GM23338 (cell line): ENCODE results near the gene KRTAP12-1. TPM values are rescaled to one million over a fixed set of nuclear protein-coding genes. Genes with fewer than 3 reads are reported as not detected.

Source experiments
- ATAC-seq: fragments of 200-7000 bp; cut with Tn5 transposase; 3 replicates; pipeline ENCODE4 v1.9.1; 2020
- DNase-seq: peaks from one replicate; pipeline ENCODE4 v3.0.0-alpha.2; 2015; ENCODE audit warnings: low spot score
- H2AFZ ChIP-seq: fragments of 200-600 bp; sonication (generic); 2 replicates; pipeline ENCODE4 v1.8.0; 2016; ENCODE audit warnings: antibody characterized with exemption, mild to moderate bottlenecking, moderate library complexity
- H3F3A ChIP-seq: fragments of 200-600 bp; sonication (generic); replicated peaks from 2 replicates; pipeline ENCODE4 v1.8.0; 2017; ENCODE audit warnings: antibody characterized with exemption, mixed run types, low read depth
- H3K27ac ChIP-seq: fragments of 200-600 bp; sonication (generic); 2 replicates; pipeline ENCODE4 v1.6.1; 2016; ENCODE audit warnings: low read depth
- H3K27me3 ChIP-seq: fragments of 200-600 bp; sonication (generic); 2 replicates; pipeline ENCODE4 v1.8.0; 2016; ENCODE audit warnings: mild to moderate bottlenecking, mixed run types, moderate library complexity; ENCODE audit not compliant: insufficient read depth
- H3K36me3 ChIP-seq: fragments of 200-600 bp; sonication (generic); 2 replicates; pipeline ENCODE4 v1.8.0; 2016; ENCODE audit warnings: mild to moderate bottlenecking; ENCODE audit not compliant: insufficient read depth
- H3K4me1 ChIP-seq: fragments of 200-600 bp; sonication (generic); 2 replicates; pipeline ENCODE4 v1.8.0; 2016; ENCODE audit warnings: mild to moderate bottlenecking, moderate library complexity; ENCODE audit not compliant: insufficient read depth
- H3K4me2 ChIP-seq: fragments of 200-600 bp; sonication (generic); 2 replicates; pipeline ENCODE4 v1.7.1; 2017; ENCODE audit warnings: mixed run types
- H3K4me3 ChIP-seq: fragments of 200-600 bp; sonication (generic); 2 replicates; pipeline ENCODE4 v1.6.1; 2016; ENCODE audit warnings: mixed run types
- H3K79me2 ChIP-seq: fragments of 200-600 bp; sonication (generic); replicated peaks from 2 replicates; pipeline ENCODE4 v1.8.0; 2017; ENCODE audit warnings: mild to moderate bottlenecking; ENCODE audit not compliant: insufficient read depth
- H3K9me2 ChIP-seq: fragments of 200-600 bp; sonication (generic); 2 replicates; pipeline ENCODE4 v1.8.0; 2017; ENCODE audit not compliant: insufficient read depth
- H4K20me1 ChIP-seq: fragments of 200-600 bp; sonication (generic); replicated peaks from 2 replicates; pipeline ENCODE4 v1.8.0; 2017; ENCODE audit warnings: mild to moderate bottlenecking; ENCODE audit not compliant: insufficient read depth
- H3K27ac Mint-ChIP-seq: 2 replicates; pipeline ENCODE4 v1.8.0; 2020; ENCODE audit warnings: inconsistent platforms, mild to moderate bottlenecking, moderate library complexity, mixed read lengths
- H3K27me3 Mint-ChIP-seq: 3 replicates; pipeline ENCODE4 v1.8.0; 2022; ENCODE audit warnings: low read depth, mild to moderate bottlenecking, moderate library complexity, mixed read lengths, inconsistent platforms; ENCODE audit not compliant: insufficient read depth, poor library complexity
- H3K36me3 Mint-ChIP-seq: 3 replicates; pipeline ENCODE4 v1.8.0; 2021; ENCODE audit warnings: low read depth, mild to moderate bottlenecking, inconsistent platforms, moderate library complexity, mixed read lengths
- H3K4me1 Mint-ChIP-seq: 3 replicates; pipeline ENCODE4 v1.8.0; 2020; ENCODE audit warnings: mild to moderate bottlenecking, inconsistent platforms, mixed read lengths
- H3K4me3 Mint-ChIP-seq: 3 replicates; pipeline ENCODE4 v1.8.0; 2021; ENCODE audit warnings: moderate library complexity, mild to moderate bottlenecking, inconsistent platforms, mixed read lengths
- H3K9me3 Mint-ChIP-seq: 3 replicates; pipeline ENCODE4 v1.8.0; 2020; ENCODE audit warnings: moderate library complexity, mild to moderate bottlenecking, inconsistent platforms, mixed read lengths
- CREB1 ChIP-seq: fragments of 250-450 bp; sonication (Bioruptor Pico); IDR thresholded peaks from 2 replicates; pipeline ENCODE4 v1.5.0; 2020; ENCODE audit warnings: low read depth, mild to moderate bottlenecking, moderate library complexity
- EZH2 ChIP-seq: fragments of 200-600 bp; sonication (generic); IDR thresholded peaks from one replicate; pipeline ENCODE4 v1.8.0; 2017; ENCODE audit warnings: antibody characterized with exemption, mild to moderate bottlenecking, low read depth; ENCODE audit not compliant: unreplicated experiment
- EZH2phosphoT487 ChIP-seq: fragments of 200-600 bp; sonication (generic); IDR thresholded peaks from one replicate; pipeline ENCODE4 v1.8.1; 2018; ENCODE audit warnings: antibody characterized with exemption; ENCODE audit not compliant: unreplicated experiment
- JUNB ChIP-seq: IDR thresholded peaks from one replicate; pipeline ENCODE4 v1.6.1; 2016; ENCODE audit warnings: antibody characterized with exemption; ENCODE audit not compliant: unreplicated experiment
- NANOG ChIP-seq: IDR thresholded peaks from 2 replicates; pipeline ENCODE4 v1.6.1; 2016; ENCODE audit warnings: antibody characterized with exemption, borderline replicate concordance
- POLR2AphosphoS5 ChIP-seq: IDR thresholded peaks from 2 replicates; pipeline ENCODE4 v1.6.1; 2016; ENCODE audit warnings: antibody characterized with exemption, low read depth
- STAT1 ChIP-seq: IDR thresholded peaks from one replicate; pipeline ENCODE4 v1.6.1; 2016; ENCODE audit warnings: antibody characterized with exemption; ENCODE audit not compliant: unreplicated experiment
- ZNF114 ChIP-seq: fragments of 250-450 bp; sonication (Bioruptor Pico); IDR thresholded peaks from 2 replicates; pipeline ENCODE4 v1.5.0; 2020; ENCODE audit warnings: mild to moderate bottlenecking, moderate library complexity
- ZNF331 ChIP-seq: fragments of 250-450 bp; sonication (Bioruptor Pico); IDR thresholded peaks from 2 replicates; pipeline ENCODE4 v1.5.0; 2020; ENCODE audit warnings: low read depth, mild to moderate bottlenecking, moderate library complexity
- polyA plus RNA-seq: library from polyadenylated mRNA; unstranded; fragments of >200 nt; fragmentation: Nextera tagmentation; extraction: Ambion mirVana; gene quantifications from 2 replicates; pipeline ENCODE4 v1.2.1, GENCODE V29; 2016
- total RNA-seq: library from RNA; depleted of rRNA; stranded (reverse); fragments of >200 nt; shearing (Covaris generic); gene quantifications from 2 replicates; pipeline ENCODE4 v1.2.3, GENCODE V29; 2014
- TF ChIP-seq, protein P1 (sequence below): IDR thresholded peaks from one replicate; pipeline ENCODE4 v1.6.1; 2018; ENCODE audit warnings: antibody characterized with exemption; ENCODE audit not compliant: unreplicated experiment
- TF ChIP-seq, protein P2 (sequence below): IDR thresholded peaks from 2 replicates; pipeline ENCODE4 v1.6.1; 2016; ENCODE audit warnings: antibody characterized with exemption
- TF ChIP-seq, protein P3 (sequence below), 2 experiments: fragments of 200-600 bp in 1 of 2; sonication (generic) in 1 of 2; conservative IDR thresholded peaks; 2 replicates each; pipeline versions ENCODE4 v1.5.1 to v1.6.1; 2016 to 2017; ENCODE audit warnings: antibody characterized with exemption in 2 of 2, low read depth in 2 of 2, mild to moderate bottlenecking in 2 of 2, moderate library complexity in 1 of 2
- TF ChIP-seq, protein P4 (sequence below): fragments of 250-450 bp; sonication (Bioruptor Pico); IDR thresholded peaks from 2 replicates; pipeline ENCODE4 v1.5.0; 2020; ENCODE audit warnings: mild to moderate bottlenecking, moderate library complexity

The KRTAP12-1 gene
- total and polyA plus RNA-seq, 2 experiments from 2014 or later: not detected

DNA sequence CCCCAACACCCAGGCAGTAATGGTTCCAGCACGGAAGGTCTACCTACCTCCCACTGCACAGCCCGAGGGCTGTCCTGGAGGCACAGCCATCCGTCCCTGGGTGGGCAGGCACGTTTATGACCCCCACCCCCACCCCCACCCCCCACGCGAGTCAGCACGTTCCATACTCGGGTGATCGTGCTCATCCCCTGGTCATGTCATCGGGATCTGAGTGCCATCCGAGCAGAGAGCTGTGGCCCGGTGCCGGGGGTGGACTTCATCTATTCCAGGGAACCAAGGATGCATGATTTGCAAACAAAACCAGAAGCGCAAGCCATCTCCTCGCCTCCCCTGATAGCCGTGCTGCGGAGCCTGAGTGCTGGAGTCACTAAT is 28.3 kb upstream of the KRTAP12-1 start:
- Histone ChIP-seq H4K20me1 (no peaks in the 10 kb centered on the region), H3K9me2 (no peaks in the 10 kb centered on the region), H3F3A (peaks cover 29% of the 10 kb centered on the region), H3K27me3 (peaks cover 94% of the 10 kb centered on the region), H2AFZ (no peak overlapping the region), H3K4me3 (peak overlapping the region; percentile 71), H3K36me3 (no peaks in the 10 kb centered on the region), H3K79me2 (no peaks in the 10 kb centered on the region), H3K4me2 (peak overlapping the region; percentile 95), H3K4me1 (peaks cover 57% of the 10 kb centered on the region), H3K27ac (no peak overlapping the region)
- peak; percentile 40 for DNase-seq
- H3K27ac Mint-ChIP-seq: no peak overlapping the region
- ATAC-seq: no peak
- no peaks in the 10 kb centered on the region for H3K36me3 Mint-ChIP-seq
- no peaks in the 10 kb centered on the region for H3K9me3 Mint-ChIP-seq
- H3K27me3 Mint-ChIP-seq: peaks cover 87% of the 10 kb centered on the region
- peak overlapping the region; percentile 78 for H3K4me3 Mint-ChIP-seq
- TF ChIP-seq JUNB (no peak), STAT1 (no peak), ZNF331 (CRISPR knock-in tag) (no peak), NANOG (no peak), EZH2phosphoT487 (no peak), CREB1 (CRISPR knock-in tag) (no peak), EZH2 (no peak), ZNF114 (CRISPR knock-in tag) (no peak), POLR2AphosphoS5 (no peak)
- TF ChIP-seq, protein P1, sequence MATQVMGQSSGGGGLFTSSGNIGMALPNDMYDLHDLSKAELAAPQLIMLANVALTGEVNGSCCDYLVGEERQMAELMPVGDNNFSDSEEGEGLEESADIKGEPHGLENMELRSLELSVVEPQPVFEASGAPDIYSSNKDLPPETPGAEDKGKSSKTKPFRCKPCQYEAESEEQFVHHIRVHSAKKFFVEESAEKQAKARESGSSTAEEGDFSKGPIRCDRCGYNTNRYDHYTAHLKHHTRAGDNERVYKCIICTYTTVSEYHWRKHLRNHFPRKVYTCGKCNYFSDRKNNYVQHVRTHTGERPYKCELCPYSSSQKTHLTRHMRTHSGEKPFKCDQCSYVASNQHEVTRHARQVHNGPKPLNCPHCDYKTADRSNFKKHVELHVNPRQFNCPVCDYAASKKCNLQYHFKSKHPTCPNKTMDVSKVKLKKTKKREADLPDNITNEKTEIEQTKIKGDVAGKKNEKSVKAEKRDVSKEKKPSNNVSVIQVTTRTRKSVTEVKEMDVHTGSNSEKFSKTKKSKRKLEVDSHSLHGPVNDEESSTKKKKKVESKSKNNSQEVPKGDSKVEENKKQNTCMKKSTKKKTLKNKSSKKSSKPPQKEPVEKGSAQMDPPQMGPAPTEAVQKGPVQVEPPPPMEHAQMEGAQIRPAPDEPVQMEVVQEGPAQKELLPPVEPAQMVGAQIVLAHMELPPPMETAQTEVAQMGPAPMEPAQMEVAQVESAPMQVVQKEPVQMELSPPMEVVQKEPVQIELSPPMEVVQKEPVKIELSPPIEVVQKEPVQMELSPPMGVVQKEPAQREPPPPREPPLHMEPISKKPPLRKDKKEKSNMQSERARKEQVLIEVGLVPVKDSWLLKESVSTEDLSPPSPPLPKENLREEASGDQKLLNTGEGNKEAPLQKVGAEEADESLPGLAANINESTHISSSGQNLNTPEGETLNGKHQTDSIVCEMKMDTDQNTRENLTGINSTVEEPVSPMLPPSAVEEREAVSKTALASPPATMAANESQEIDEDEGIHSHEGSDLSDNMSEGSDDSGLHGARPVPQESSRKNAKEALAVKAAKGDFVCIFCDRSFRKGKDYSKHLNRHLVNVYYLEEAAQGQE: no peak
- TF ChIP-seq, protein P2, sequence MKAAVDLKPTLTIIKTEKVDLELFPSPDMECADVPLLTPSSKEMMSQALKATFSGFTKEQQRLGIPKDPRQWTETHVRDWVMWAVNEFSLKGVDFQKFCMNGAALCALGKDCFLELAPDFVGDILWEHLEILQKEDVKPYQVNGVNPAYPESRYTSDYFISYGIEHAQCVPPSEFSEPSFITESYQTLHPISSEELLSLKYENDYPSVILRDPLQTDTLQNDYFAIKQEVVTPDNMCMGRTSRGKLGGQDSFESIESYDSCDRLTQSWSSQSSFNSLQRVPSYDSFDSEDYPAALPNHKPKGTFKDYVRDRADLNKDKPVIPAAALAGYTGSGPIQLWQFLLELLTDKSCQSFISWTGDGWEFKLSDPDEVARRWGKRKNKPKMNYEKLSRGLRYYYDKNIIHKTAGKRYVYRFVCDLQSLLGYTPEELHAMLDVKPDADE: no peak
- TF ChIP-seq, protein P3, sequence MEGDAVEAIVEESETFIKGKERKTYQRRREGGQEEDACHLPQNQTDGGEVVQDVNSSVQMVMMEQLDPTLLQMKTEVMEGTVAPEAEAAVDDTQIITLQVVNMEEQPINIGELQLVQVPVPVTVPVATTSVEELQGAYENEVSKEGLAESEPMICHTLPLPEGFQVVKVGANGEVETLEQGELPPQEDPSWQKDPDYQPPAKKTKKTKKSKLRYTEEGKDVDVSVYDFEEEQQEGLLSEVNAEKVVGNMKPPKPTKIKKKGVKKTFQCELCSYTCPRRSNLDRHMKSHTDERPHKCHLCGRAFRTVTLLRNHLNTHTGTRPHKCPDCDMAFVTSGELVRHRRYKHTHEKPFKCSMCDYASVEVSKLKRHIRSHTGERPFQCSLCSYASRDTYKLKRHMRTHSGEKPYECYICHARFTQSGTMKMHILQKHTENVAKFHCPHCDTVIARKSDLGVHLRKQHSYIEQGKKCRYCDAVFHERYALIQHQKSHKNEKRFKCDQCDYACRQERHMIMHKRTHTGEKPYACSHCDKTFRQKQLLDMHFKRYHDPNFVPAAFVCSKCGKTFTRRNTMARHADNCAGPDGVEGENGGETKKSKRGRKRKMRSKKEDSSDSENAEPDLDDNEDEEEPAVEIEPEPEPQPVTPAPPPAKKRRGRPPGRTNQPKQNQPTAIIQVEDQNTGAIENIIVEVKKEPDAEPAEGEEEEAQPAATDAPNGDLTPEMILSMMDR (conservative IDR thresholded peaks at IDR 0.05; ENCODE audit: low read depth in 2 of 2): no peak
- TF ChIP-seq, protein P4, sequence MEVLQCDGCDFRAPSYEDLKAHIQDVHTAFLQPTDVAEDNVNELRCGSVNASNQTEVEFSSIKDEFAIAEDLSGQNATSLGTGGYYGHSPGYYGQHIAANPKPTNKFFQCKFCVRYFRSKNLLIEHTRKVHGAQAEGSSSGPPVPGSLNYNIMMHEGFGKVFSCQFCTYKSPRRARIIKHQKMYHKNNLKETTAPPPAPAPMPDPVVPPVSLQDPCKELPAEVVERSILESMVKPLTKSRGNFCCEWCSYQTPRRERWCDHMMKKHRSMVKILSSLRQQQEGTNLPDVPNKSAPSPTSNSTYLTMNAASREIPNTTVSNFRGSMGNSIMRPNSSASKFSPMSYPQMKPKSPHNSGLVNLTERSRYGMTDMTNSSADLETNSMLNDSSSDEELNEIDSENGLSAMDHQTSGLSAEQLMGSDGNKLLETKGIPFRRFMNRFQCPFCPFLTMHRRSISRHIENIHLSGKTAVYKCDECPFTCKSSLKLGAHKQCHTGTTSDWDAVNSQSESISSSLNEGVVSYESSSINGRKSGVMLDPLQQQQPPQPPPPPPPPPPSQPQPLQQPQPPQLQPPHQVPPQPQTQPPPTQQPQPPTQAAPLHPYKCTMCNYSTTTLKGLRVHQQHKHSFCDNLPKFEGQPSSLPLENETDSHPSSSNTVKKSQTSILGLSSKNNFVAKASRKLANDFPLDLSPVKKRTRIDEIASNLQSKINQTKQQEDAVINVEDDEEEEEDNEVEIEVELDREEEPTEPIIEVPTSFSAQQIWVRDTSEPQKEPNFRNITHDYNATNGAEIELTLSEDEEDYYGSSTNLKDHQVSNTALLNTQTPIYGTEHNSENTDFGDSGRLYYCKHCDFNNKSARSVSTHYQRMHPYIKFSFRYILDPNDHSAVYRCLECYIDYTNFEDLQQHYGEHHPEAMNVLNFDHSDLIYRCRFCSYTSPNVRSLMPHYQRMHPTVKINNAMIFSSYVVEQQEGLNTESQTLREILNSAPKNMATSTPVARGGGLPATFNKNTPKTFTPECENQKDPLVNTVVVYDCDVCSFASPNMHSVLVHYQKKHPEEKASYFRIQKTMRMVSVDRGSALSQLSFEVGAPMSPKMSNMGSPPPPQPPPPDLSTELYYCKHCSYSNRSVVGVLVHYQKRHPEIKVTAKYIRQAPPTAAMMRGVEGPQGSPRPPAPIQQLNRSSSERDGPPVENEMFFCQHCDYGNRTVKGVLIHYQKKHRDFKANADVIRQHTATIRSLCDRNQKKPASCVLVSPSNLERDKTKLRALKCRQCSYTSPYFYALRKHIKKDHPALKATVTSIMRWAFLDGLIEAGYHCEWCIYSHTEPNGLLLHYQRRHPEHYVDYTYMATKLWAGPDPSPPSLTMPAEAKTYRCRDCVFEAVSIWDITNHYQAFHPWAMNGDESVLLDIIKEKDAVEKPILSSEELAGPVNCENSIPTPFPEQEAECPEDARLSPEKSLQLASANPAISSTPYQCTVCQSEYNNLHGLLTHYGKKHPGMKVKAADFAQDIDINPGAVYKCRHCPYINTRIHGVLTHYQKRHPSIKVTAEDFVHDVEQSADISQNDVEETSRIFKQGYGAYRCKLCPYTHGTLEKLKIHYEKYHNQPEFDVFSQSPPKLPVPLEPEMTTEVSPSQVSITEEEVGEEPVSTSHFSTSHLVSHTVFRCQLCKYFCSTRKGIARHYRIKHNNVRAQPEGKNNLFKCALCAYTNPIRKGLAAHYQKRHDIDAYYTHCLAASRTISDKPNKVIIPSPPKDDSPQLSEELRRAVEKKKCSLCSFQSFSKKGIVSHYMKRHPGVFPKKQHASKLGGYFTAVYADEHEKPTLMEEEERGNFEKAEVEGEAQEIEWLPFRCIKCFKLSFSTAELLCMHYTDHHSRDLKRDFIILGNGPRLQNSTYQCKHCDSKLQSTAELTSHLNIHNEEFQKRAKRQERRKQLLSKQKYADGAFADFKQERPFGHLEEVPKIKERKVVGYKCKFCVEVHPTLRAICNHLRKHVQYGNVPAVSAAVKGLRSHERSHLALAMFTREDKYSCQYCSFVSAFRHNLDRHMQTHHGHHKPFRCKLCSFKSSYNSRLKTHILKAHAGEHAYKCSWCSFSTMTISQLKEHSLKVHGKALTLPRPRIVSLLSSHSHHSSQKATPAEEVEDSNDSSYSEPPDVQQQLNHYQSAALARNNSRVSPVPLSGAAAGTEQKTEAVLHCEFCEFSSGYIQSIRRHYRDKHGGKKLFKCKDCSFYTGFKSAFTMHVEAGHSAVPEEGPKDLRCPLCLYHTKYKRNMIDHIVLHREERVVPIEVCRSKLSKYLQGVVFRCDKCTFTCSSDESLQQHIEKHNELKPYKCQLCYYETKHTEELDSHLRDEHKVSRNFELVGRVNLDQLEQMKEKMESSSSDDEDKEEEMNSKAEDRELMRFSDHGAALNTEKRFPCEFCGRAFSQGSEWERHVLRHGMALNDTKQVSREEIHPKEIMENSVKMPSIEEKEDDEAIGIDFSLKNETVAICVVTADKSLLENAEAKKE (CRISPR knock-in tag): no peak
- peaks cover 63% of the 10 kb centered on the region for H3K4me1 Mint-ChIP-seq
